Measurements from ENCODE around the gene ZNF506. TPM values are rescaled to one million over a fixed set of nuclear protein-coding genes. Genes with fewer than 3 reads are reported as not detected.

ZNF506 gene
- total and polyA plus RNA-seq, 2 donors (not counting 3 experiments of a cell fraction or from before 2014, with no cell fraction given): 6.4 to 10.7 TPM

DNA sequence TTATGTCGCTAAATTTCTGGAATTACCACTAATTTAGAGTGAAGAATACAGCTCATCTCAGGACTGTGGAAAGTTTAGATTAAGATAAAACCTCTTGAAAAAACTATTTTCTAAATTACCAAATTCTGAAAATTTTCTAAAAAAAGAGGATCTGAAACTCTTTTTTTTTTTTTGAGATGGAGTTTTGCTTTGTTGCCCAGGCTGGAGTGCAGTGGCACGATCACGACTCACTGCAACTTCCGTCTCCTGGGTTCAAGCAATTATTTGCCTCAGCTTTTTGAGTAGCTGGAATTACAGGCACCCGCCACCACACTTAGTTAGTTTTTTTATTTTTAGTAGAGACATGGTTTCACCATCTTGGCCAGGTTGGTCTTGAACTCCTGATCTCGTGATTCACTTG is 27.5 kb upstream of the ZNF506 start:
- Histone ChIP-seq H3K4me1 (ENCODE audit: control insufficient read depth, extremely low read depth, insufficient read depth, low read length) (no peaks in the 10 kb centered on the region), H3K36me3 (ENCODE audit: control insufficient read depth in 2 of 2, extremely low read depth in 1 of 2, insufficient read depth in 2 of 2, low read length in 2 of 2) (no peaks in the 10 kb centered on the region), H3K27me3 (ENCODE audit: control insufficient read depth in 2 of 2, insufficient read depth in 2 of 2, low read length in 2 of 2) (no peaks in the 10 kb centered on the region), H3K9me1 (replicated peaks; ENCODE audit: control insufficient read depth, extremely low read depth, insufficient read depth, low read length) (no peaks in the 10 kb centered on the region), H4K20me1 (replicated peaks; ENCODE audit: control insufficient read depth, extremely low read depth, insufficient read depth, low read length) (no peaks in the 10 kb centered on the region), H3K27ac (ENCODE audit: insufficient read depth, low read depth, low read length) (no peak overlapping the region), H3K4me2 (ENCODE audit: insufficient read depth, low read length) (no peak overlapping the region), H3K9ac (replicated peaks; ENCODE audit: extremely low read depth, insufficient read depth, low read length) (no peak overlapping the region), H3K79me2 (ENCODE audit: control insufficient read depth, insufficient read depth, low read length) (no peaks in the 10 kb centered on the region), H3K4me3 (replicated peaks in 1 of 3; ENCODE audit: insufficient read depth in 1 of 3, low read depth in 1 of 3, low read length in 3 of 3) (no peak overlapping the region), H2AFZ (ENCODE audit: low read depth, low read length) (no peak overlapping the region), H3K9me3 (replicated peaks; ENCODE audit: control insufficient read depth, insufficient read depth, low read length) (no peaks in the 10 kb centered on the region)
- no peak for TF ChIP-seq POLR2AphosphoS5 (IDR thresholded peaks at IDR 0.05; ENCODE audit: insufficient read depth, low read depth, low read length)
- no peak for TF ChIP-seq MAX (IDR thresholded peaks at IDR 0.05; ENCODE audit: insufficient read depth, insufficient read length)
- TF ChIP-seq JUN (IDR thresholded peaks at IDR 0.05; ENCODE audit: borderline replicate concordance, insufficient read depth, insufficient read length, low read depth): no peak
- TF ChIP-seq CTCF (IDR thresholded peaks at IDR 0.05; ENCODE audit: extremely low read depth in 1 of 2, insufficient read depth in 1 of 2, low read depth in 1 of 2, low read length in 2 of 2): no peak
- no peak for TF ChIP-seq MYC (IDR thresholded peaks at IDR 0.05; ENCODE audit: low read depth, low read length)
- TF ChIP-seq EZH2 (IDR thresholded peaks at IDR 0.05; ENCODE audit: borderline replicate concordance, low read depth, low read length, severe bottlenecking): no peak
- no peak for TF ChIP-seq POLR2A (IDR thresholded peaks at IDR 0.05; ENCODE audit: low read depth, low read length)
- no peak for TF ChIP-seq GATA2 (IDR thresholded peaks at IDR 0.05; ENCODE audit: insufficient read depth, insufficient read length, low read depth, low read length)
- TF ChIP-seq FOS (IDR thresholded peaks at IDR 0.05; ENCODE audit: borderline replicate concordance, insufficient read depth, low read length): no peak
- BruUV-seq (replicated peaks): no TSS peak
- dilution Hi-C loops (cut with MboI; ENCODE audit: extremely low pct_ligation_motif_present, low sequenced_read_pairs) (no loop called here), intact Hi-C loops (cut with micrococcal nuclease) (no loop called here)
- CTCF ChIA-PET: no interaction called here
- FAIRE-seq (no peak), DNase-seq (ENCODE audit: low read depth, low spot score) (no peak)
- POLR2A ChIA-PET: no interaction called here

Data from endothelial cell of umbilical vein (primary cell).